HL-60 (cell line): Measurements from ENCODE around the gene SFMBT1.

Experiments
- DNase-seq, 2 experiments: peaks; one replicate each; pipeline ENCODE4 v3.0.0-alpha.2; 2010 to 2020; ENCODE audit warnings: low read depth in 1 of 2, low spot score in 1 of 2
- H3K27ac ChIP-seq: fragments of 250-450 bp; sonication (Bioruptor Pico); replicated peaks from 2 replicates; pipeline ENCODE4 v1.5.1; 2020; ENCODE audit warnings: mild to moderate bottlenecking, moderate library complexity
- H3K27me3 ChIP-seq: fragments of 250-450 bp; sonication (Bioruptor Pico); 2 replicates; pipeline ENCODE4 v1.5.1; 2021; ENCODE audit warnings: mild to moderate bottlenecking, moderate library complexity; ENCODE audit not compliant: insufficient read depth, poor library complexity, severe bottlenecking
- H3K4me3 ChIP-seq: replicated peaks from 2 replicates; pipeline ENCODE4 v1.5.1; 2011; ENCODE audit warnings: mild to moderate bottlenecking, control low read depth, low read length; ENCODE audit not compliant: insufficient read depth
- CTCF ChIP-seq: IDR thresholded peaks from one replicate; pipeline ENCODE4 v1.5.1; 2011; ENCODE audit warnings: low read length, control low read depth, inconsistent platforms; ENCODE audit not compliant: insufficient read depth
- GABPA ChIP-seq: IDR thresholded peaks from 2 replicates; pipeline ENCODE4 v1.6.1; 2012; ENCODE audit warnings: low read depth
- POLR2AphosphoS5 ChIP-seq: IDR thresholded peaks from 2 replicates; pipeline ENCODE4 v1.6.1; 2012; ENCODE audit warnings: low read depth
- REST ChIP-seq: IDR thresholded peaks from 2 replicates; pipeline ENCODE4 v1.6.1; 2012; ENCODE audit warnings: low read depth; ENCODE audit not compliant: insufficient replicate concordance
- SPI1 ChIP-seq: IDR thresholded peaks from 2 replicates; pipeline ENCODE4 v1.6.1; 2012; ENCODE audit warnings: low read depth, mild to moderate bottlenecking, borderline replicate concordance

Gene SFMBT1

GRCh38 chr3:52870471-52870870 lies 175.4 kb downstream of the SFMBT1 start:
- TF ChIP-seq SPI1, result no peak
- no peak for TF ChIP-seq REST
- no peak for TF ChIP-seq POLR2AphosphoS5
- TF ChIP-seq CTCF, result no peak
- TF ChIP-seq GABPA, result no peak
- Histone ChIP-seq H3K27ac (no peak overlapping the region; the same call in 1 of the 2 replicates), H3K4me3 (no peak overlapping the region), H3K27me3 (no peaks in the 10 kb centered on the region)
- no peak for DNase-seq

GRCh38 chr3:52866427-52866826 lies 179.4 kb downstream of the SFMBT1 start:
- TF ChIP-seq POLR2AphosphoS5, result no peak
- no peak for TF ChIP-seq SPI1
- TF ChIP-seq CTCF, result no peak
- TF ChIP-seq GABPA, result no peak
- TF ChIP-seq REST, result no peak
- Histone ChIP-seq H3K27ac (no peak overlapping the region), H3K27me3 (no peaks in the 10 kb centered on the region), H3K4me3 (no peak overlapping the region)
- DNase-seq, result no peak

- Histone ChIP-seq H3K27ac (no peak overlapping the region), H3K4me3 (no peak overlapping the region), H3K27me3 (no peaks in the 10 kb centered on the region)
- no peak for TF ChIP-seq SPI1
- TF ChIP-seq REST, result no peak
- no peak for TF ChIP-seq GABPA
- no peak for TF ChIP-seq CTCF
- no peak for TF ChIP-seq POLR2AphosphoS5
- no peak for DNase-seq
These were observed 179.9 kb downstream of the SFMBT1 start for GRCh38 chr3:52865994-52866393.
